Endothelial cell of umbilical vein (primary cell): ENCODE measurements around the gene RXFP4. TPM values are rescaled to one million over a fixed set of nuclear protein-coding genes. Genes with fewer than 3 reads are reported as not detected.

Source experiments
- BruUV-seq: library from RNA; stranded (reverse); fragments of 400-500 nt; replicated peaks from 2 replicates; lab custom pipeline; 2021; lab: Mats Ljungman, UMichigan
- CTCF ChIA-PET: fragments of 300-600, 350-600 bp; sonication (Branson Sonifier 250); formaldehyde crosslinking; loops from one replicate; lab custom pipeline; 2021; ENCODE audit warnings: antibody characterized with exemption, inconsistent platforms; lab: Charles Lee
- POLR2A ChIA-PET: fragments of 300-600, 350-600 bp; sonication (Branson Sonifier 250); formaldehyde crosslinking; loops from one replicate; lab custom pipeline; 2021; ENCODE audit warnings: antibody characterized with exemption, inconsistent platforms; lab: Charles Lee
- DNase-seq: peaks from one replicate; pipeline ENCODE4 v3.0.0-alpha.2; 2011; ENCODE audit warnings: low read depth, low spot score
- FAIRE-seq: peaks from 2 replicates; lab custom pipeline; 2011; peaks lifted over from hg19 to GRCh38; lab: Jason Lieb, UNC
- H2AFZ ChIP-seq: 2 replicates; pipeline ENCODE4 v1.6.0; 2012; ENCODE audit warnings: low read depth, low read length, control low read depth, inconsistent platforms
- H3K27ac ChIP-seq: 2 replicates; pipeline ENCODE4 v1.5.1; 2011; ENCODE audit warnings: low read depth, mild to moderate bottlenecking, control low read depth, low read length, moderate library complexity; ENCODE audit not compliant: insufficient read depth
- H3K27me3 ChIP-seq, 2 experiments: 2 replicates each; pipeline versions ENCODE4 v1.6.0 to v1.6.1; 2011; ENCODE audit warnings: low read length in 2 of 2, mixed read lengths in 1 of 2; ENCODE audit not compliant: control insufficient read depth in 2 of 2, insufficient read depth in 2 of 2
- H3K36me3 ChIP-seq, 2 experiments: 2 replicates in 1 of 2; 3 replicates in 1 of 2; pipeline ENCODE4 v1.5.1; 2011; ENCODE audit warnings: low read length in 2 of 2, mild to moderate bottlenecking in 1 of 2, moderate library complexity in 1 of 2; ENCODE audit not compliant: control insufficient read depth in 2 of 2, insufficient read depth in 2 of 2; ENCODE audit errors: extremely low read depth in 1 of 2
- H3K4me1 ChIP-seq: 3 replicates; pipeline ENCODE4 v1.5.1; 2011; ENCODE audit warnings: mild to moderate bottlenecking, low read length; ENCODE audit not compliant: control insufficient read depth, insufficient read depth; ENCODE audit errors: extremely low read depth
- H3K4me2 ChIP-seq: 2 replicates; pipeline ENCODE4 v1.6.1; 2011; ENCODE audit warnings: low read length, control low read depth, mixed read lengths; ENCODE audit not compliant: insufficient read depth
- H3K4me3 ChIP-seq, 3 experiments: fragments of 200-600 bp in 1 of 3; sonication (generic), shearing (Covaris generic) in 1 of 3; replicated peaks in 1 of 3; 2 replicates each; pipeline ENCODE4 v1.5.1; 2011 to 2016; ENCODE audit warnings: control low read depth in 3 of 3, low read length in 3 of 3, mild to moderate bottlenecking in 2 of 3, inconsistent platforms in 1 of 3, low read depth in 1 of 3, moderate library complexity in 1 of 3; ENCODE audit not compliant: insufficient read depth in 1 of 3
- H3K79me2 ChIP-seq: 2 replicates; pipeline ENCODE4 v1.6.0; 2012; ENCODE audit warnings: low read length, inconsistent platforms; ENCODE audit not compliant: control insufficient read depth, insufficient read depth
- H3K9ac ChIP-seq: replicated peaks from 2 replicates; pipeline ENCODE3; 2011; ENCODE audit warnings: low read length, control low read depth; ENCODE audit not compliant: insufficient read depth; ENCODE audit errors: extremely low read depth
- H3K9me1 ChIP-seq: replicated peaks from 3 replicates; pipeline ENCODE4 v1.6.0; 2011; ENCODE audit warnings: mild to moderate bottlenecking, low read length; ENCODE audit not compliant: control insufficient read depth, insufficient read depth; ENCODE audit errors: extremely low read depth
- H3K9me3 ChIP-seq: replicated peaks from 2 replicates; pipeline ENCODE4 v1.5.1; 2012; ENCODE audit warnings: low read length, inconsistent platforms; ENCODE audit not compliant: control insufficient read depth, insufficient read depth
- H4K20me1 ChIP-seq: replicated peaks from 2 replicates; pipeline ENCODE3; 2011; ENCODE audit warnings: mild to moderate bottlenecking, low read length; ENCODE audit not compliant: control insufficient read depth, insufficient read depth; ENCODE audit errors: extremely low read depth
- CTCF ChIP-seq, 2 donors: IDR thresholded peaks; 1 replicate in 1 of 2; 2 replicates in 1 of 2; pipeline ENCODE4 v1.5.1; 2011; ENCODE audit warnings: low read length in 2 of 2, mild to moderate bottlenecking in 2 of 2, moderate library complexity in 2 of 2, control low read depth in 1 of 2, inconsistent platforms in 1 of 2, low read depth in 1 of 2; ENCODE audit not compliant: insufficient read depth in 1 of 2; ENCODE audit errors: extremely low read depth in 1 of 2
- EZH2 ChIP-seq: IDR thresholded peaks from 2 replicates; pipeline ENCODE4 v1.6.1; 2012; ENCODE audit warnings: borderline replicate concordance, low read depth, mild to moderate bottlenecking, moderate library complexity, low read length, inconsistent platforms; ENCODE audit not compliant: severe bottlenecking
- FOS ChIP-seq: IDR thresholded peaks from 2 replicates; pipeline ENCODE4 v1.6.1; 2011; ENCODE audit warnings: mild to moderate bottlenecking, low read length, moderate library complexity, borderline replicate concordance; ENCODE audit not compliant: insufficient read depth
- GATA2 ChIP-seq: IDR thresholded peaks from 2 replicates; pipeline ENCODE4 v1.7.0; 2011; ENCODE audit warnings: low read depth, mild to moderate bottlenecking, moderate library complexity, mixed read lengths, low read length; ENCODE audit not compliant: insufficient read length, insufficient read depth
- JUN ChIP-seq: IDR thresholded peaks from 2 replicates; pipeline ENCODE4 v1.6.1; 2011; ENCODE audit warnings: borderline replicate concordance, low read depth; ENCODE audit not compliant: insufficient read length, insufficient read depth
- MAX ChIP-seq: IDR thresholded peaks from 2 replicates; pipeline ENCODE4 v1.6.1; 2011; ENCODE audit not compliant: insufficient read depth, insufficient read length
- MYC ChIP-seq: IDR thresholded peaks from one replicate; pipeline ENCODE4 v1.6.1; 2011; ENCODE audit warnings: mild to moderate bottlenecking, low read depth, low read length
- POLR2A ChIP-seq: IDR thresholded peaks from 2 replicates; pipeline ENCODE4 v1.6.1; 2012; ENCODE audit warnings: low read depth, mild to moderate bottlenecking, control low read depth, low read length
- POLR2AphosphoS5 ChIP-seq: IDR thresholded peaks from 2 replicates; pipeline ENCODE4 v1.6.1; 2012; ENCODE audit warnings: low read depth, mild to moderate bottlenecking, control low read depth, low read length, moderate library complexity; ENCODE audit not compliant: insufficient read depth
- dilution Hi-C: fragments of 300-500 bp; cut with MboI; formaldehyde crosslinking; loops from one replicate; pipeline ENCODE4 v1.15.0; 2019; ENCODE audit warnings: low sequenced_read_pairs; ENCODE audit not compliant: extremely low pct_ligation_motif_present
- intact Hi-C: fragments of 100-400 bp; cut with micrococcal nuclease; formaldehyde crosslinking; loops from one replicate; pipeline ENCODE4 v1.10.0; 2022
- polyA plus RNA-seq, 4 experiments: library from polyadenylated mRNA; depleted of rRNA in 3 of 4; stranded (reverse) in 3 of 4; unstranded in 1 of 4; fragments of >200 nt; gene quantifications; 2 replicates each; pipeline versions ENCODE4 v1.2.1 to v1.2.3, GENCODE V29; 2011 to 2012; ENCODE audit warnings: missing spikeins in 1 of 4
- total RNA-seq: library from RNA; stranded (reverse); gene quantifications from 2 replicates; pipeline ENCODE4 v1.2.3, GENCODE V29; 2021

Gene RXFP4
- total and polyA plus RNA-seq, 2 donors (not counting 3 experiments of a cell fraction or from before 2014, with no cell fraction given): not detected

DNA sequence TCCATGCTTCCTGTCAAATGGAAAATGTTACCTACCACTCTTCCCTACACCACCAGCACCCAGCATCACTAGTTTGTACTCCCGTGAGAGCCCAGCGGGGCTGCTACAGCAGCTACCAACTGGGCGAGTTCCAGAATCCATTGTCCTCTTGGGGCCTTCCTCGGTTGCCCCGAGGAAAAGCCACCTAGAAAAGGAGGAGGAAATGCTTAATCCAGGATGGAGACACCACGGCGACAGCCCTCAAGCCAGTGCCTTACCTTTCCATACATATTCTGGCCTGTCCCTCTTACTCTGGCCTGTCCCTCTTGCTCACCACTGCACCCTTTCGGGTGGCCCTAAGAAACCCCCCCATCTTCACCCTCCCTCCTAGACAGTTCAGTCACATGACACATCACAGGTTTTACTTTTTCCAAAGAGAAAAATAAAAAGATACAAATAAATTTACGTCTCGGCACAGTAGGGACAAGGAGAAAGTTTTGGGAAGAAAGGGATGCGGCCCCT lies 30.8 kb upstream of the RXFP4 start:
- no peak for FAIRE-seq
- Histone ChIP-seq H3K9me1 (no peaks in the 10 kb centered on the region), H3K4me2 (peak overlapping the region; percentile 93), H3K9ac (peak overlapping the region; percentile 74), H3K4me3 (peak overlapping the region; percentile 61 to 85 (median 67)), H3K9me3 (no peaks in the 10 kb centered on the region), H3K79me2 (peaks cover 20% of the 10 kb centered on the region), H3K27me3 (no peaks in the 10 kb centered on the region), H2AFZ (peak overlapping the region; percentile 16), H3K4me1 (peaks cover 13% of the 10 kb centered on the region), H3K36me3 (peaks cover 9 to 21% of the 10 kb centered on the region in 2 experiments), H3K27ac (peak overlapping the region; percentile 69), H4K20me1 (no peaks in the 10 kb centered on the region)
- peak; percentile 67 for DNase-seq
- CTCF ChIA-PET: interaction anchor here (0.6 to 1.0 kb wide), 3 partner anchors 12 to 79 kb away, joined by 3 to 7 read pairs (median 4); no protein-coding TSS in a partner anchor
- intact Hi-C loops: loop anchor here (1.0 kb wide), 1 partner anchor 51 kb away; the partner anchor contains the start of gene SYT11
- dilution Hi-C loops: no loop called here
- TF ChIP-seq JUN (no peak), CTCF (IDR thresholded peaks at IDR 0.05; ENCODE audit: extremely low read depth in 1 of 2, insufficient read depth in 1 of 2, low read depth in 1 of 2, low read length in 2 of 2) (no peak), POLR2A (no peak), MAX (no peak), EZH2 (no peak), MYC (no peak), GATA2 (no peak), FOS (no peak), POLR2AphosphoS5 (no peak)
- POLR2A ChIA-PET: interaction anchor here (0.6 to 1.4 kb wide), 2 partner anchors 17 to 29 kb away, joined by 3 to 6 read pairs; no protein-coding TSS in a partner anchor
- no TSS peak for BruUV-seq
